H1 (cell line): ENCODE results near the gene NAALADL1. TPM values are rescaled to one million over a fixed set of nuclear protein-coding genes. Genes with fewer than 3 reads are reported as not detected.

ENCODE experiments used
- CTCF ChIA-PET: fragments of 300-600 bp; sonication (Branson Sonifier 250); formaldehyde crosslinking; loops from one replicate; lab custom pipeline; 2021; ENCODE audit not compliant: partially characterized antibody; lab: Charles Lee
- POLR2A ChIA-PET: fragments of 300-600 bp; sonication (Branson Sonifier 250); formaldehyde crosslinking; loops from one replicate; lab custom pipeline; 2021; ENCODE audit warnings: inconsistent platforms; ENCODE audit not compliant: partially characterized antibody; lab: Charles Lee
- DNase-seq, 2 experiments: peaks; one replicate each; pipeline versions ENCODE4 v3.0.0 to v3.0.0-alpha.2; 2010 to 2022; ENCODE audit warnings: low spot score in 2 of 2, low read depth in 1 of 2, mixed read lengths in 1 of 2
- FAIRE-seq: peaks from 2 replicates; lab custom pipeline; 2011; peaks lifted over from hg19 to GRCh38; lab: Jason Lieb, UNC
- H2AFZ ChIP-seq: 2 replicates; pipeline ENCODE4 v1.8.1; 2012; ENCODE audit warnings: low read length, inconsistent platforms
- H2AK5ac ChIP-seq: 2 replicates; pipeline ENCODE4 v1.6.1; 2013; ENCODE audit warnings: low read depth, low read length
- H2BK120ac ChIP-seq: replicated peaks from 2 replicates; pipeline ENCODE3; 2013; ENCODE audit warnings: low read depth, low read length, inconsistent platforms
- H2BK12ac ChIP-seq: 2 replicates; pipeline ENCODE4 v1.6.1; 2013; ENCODE audit warnings: low read depth, low read length
- H2BK15ac ChIP-seq: 2 replicates; pipeline ENCODE4 v1.6.1; 2013; ENCODE audit warnings: low read length
- H2BK20ac ChIP-seq: 2 replicates; pipeline ENCODE4 v1.6.1; 2013; ENCODE audit warnings: low read length
- H2BK5ac ChIP-seq: 2 replicates; pipeline ENCODE4 v1.6.1; 2013; ENCODE audit warnings: low read depth, low read length
- H3K14ac ChIP-seq: 2 replicates; pipeline ENCODE4 v1.6.1; 2013; ENCODE audit warnings: inconsistent platforms; ENCODE audit not compliant: insufficient read length
- H3K18ac ChIP-seq: 2 replicates; pipeline ENCODE4 v1.6.1; 2013; ENCODE audit warnings: low read length; ENCODE audit errors: extremely low read depth
- H3K23ac ChIP-seq: 2 replicates; pipeline ENCODE4 v1.6.1; 2013; ENCODE audit warnings: inconsistent platforms; ENCODE audit not compliant: insufficient read length
- H3K23me2 ChIP-seq: 2 replicates; pipeline ENCODE4 v1.6.1; 2013; ENCODE audit warnings: low read depth, low read length
- H3K27ac ChIP-seq: 2 replicates; pipeline ENCODE4 v1.6.1; 2011; ENCODE audit warnings: low read depth, low read length, inconsistent platforms
- H3K27me3 ChIP-seq, 4 experiments: replicated peaks in 1 of 4; 1 replicate in 1 of 4; 2 replicates in 3 of 4; pipeline versions ENCODE4 v1.6.1 to v1.8.1; 2011 to 2013; ENCODE audit warnings: low read length in 3 of 4, mild to moderate bottlenecking in 3 of 4, inconsistent platforms in 2 of 4, mixed read lengths in 2 of 4, moderate library complexity in 1 of 4; ENCODE audit not compliant: control insufficient read depth in 3 of 4, insufficient read depth in 3 of 4; ENCODE audit errors: extremely low read depth in 1 of 4
- H3K36me3 ChIP-seq, 4 experiments: 2 replicates each; pipeline versions ENCODE4 v1.6.1 to v1.8.1; 2011 to 2013; ENCODE audit warnings: mild to moderate bottlenecking in 4 of 4, low read length in 3 of 4, moderate library complexity in 2 of 4, control low read depth in 1 of 4, inconsistent platforms in 1 of 4; ENCODE audit not compliant: insufficient read depth in 4 of 4, control insufficient read depth in 2 of 4
- H3K4ac ChIP-seq: replicated peaks from 2 replicates; pipeline ENCODE3; 2013; ENCODE audit warnings: low read length, low read depth, mixed read lengths, inconsistent platforms; ENCODE audit not compliant: insufficient read length
- H3K4me1 ChIP-seq, 4 experiments: replicated peaks in 1 of 4; 1 replicate in 1 of 4; 2 replicates in 3 of 4; pipeline versions ENCODE4 v1.6.1 to v1.8.1; 2011 to 2013; ENCODE audit warnings: low read length in 3 of 4, inconsistent platforms in 2 of 4, mixed read lengths in 1 of 4; ENCODE audit not compliant: insufficient read depth in 4 of 4, control insufficient read depth in 3 of 4
- H3K4me2 ChIP-seq, 2 experiments: 2 replicates each; pipeline versions ENCODE4 v1.6.1 to v1.8.1; 2011 to 2013; ENCODE audit warnings: low read depth in 2 of 2, low read length in 2 of 2, control low read depth in 1 of 2, inconsistent platforms in 1 of 2, mild to moderate bottlenecking in 1 of 2; ENCODE audit not compliant: insufficient read depth in 1 of 2
- H3K4me3 ChIP-seq, 4 experiments: fragments of 200-600, 300-600 bp in 1 of 4; sonication (generic), shearing (Covaris generic), sonication (Bioruptor Twin) in 1 of 4; 2 replicates each; pipeline versions ENCODE4 v1.5.1 to v1.8.1; 2011 to 2016; ENCODE audit warnings: low read length in 4 of 4, low read depth in 3 of 4, control low read depth in 2 of 4, inconsistent platforms in 2 of 4, mild to moderate bottlenecking in 2 of 4, mixed read lengths in 1 of 4, moderate library complexity in 1 of 4; ENCODE audit not compliant: insufficient read depth in 2 of 4; ENCODE audit errors: extremely low read depth in 1 of 4
- H3K56ac ChIP-seq: replicated peaks from 2 replicates; pipeline ENCODE3; 2013; ENCODE audit warnings: low read depth, mild to moderate bottlenecking, mixed read lengths, low read length, inconsistent platforms; ENCODE audit not compliant: insufficient read length
- H3K79me1 ChIP-seq: 2 replicates; pipeline ENCODE4 v1.6.1; 2013; ENCODE audit warnings: low read depth, low read length, control low read depth
- H3K79me2 ChIP-seq, 2 experiments: 2 replicates each; pipeline versions ENCODE4 v1.6.1 to v1.8.1; 2012 to 2013; ENCODE audit warnings: low read length in 2 of 2, mild to moderate bottlenecking in 2 of 2, inconsistent platforms in 1 of 2; ENCODE audit not compliant: insufficient read depth in 2 of 2, control insufficient read depth in 1 of 2
- H3K9ac ChIP-seq, 4 experiments: replicated peaks in 1 of 4; 1 replicate in 1 of 4; 2 replicates in 3 of 4; pipeline versions ENCODE4 v1.6.1 to v1.8.1; 2011 to 2013; ENCODE audit warnings: low read depth in 3 of 4, low read length in 3 of 4, control low read depth in 2 of 4, mild to moderate bottlenecking in 2 of 4, moderate library complexity in 2 of 4, inconsistent platforms in 1 of 4; ENCODE audit errors: extremely low read depth in 1 of 4
- H3K9me3 ChIP-seq, 2 experiments: 2 replicates each; pipeline versions ENCODE4 v1.6.1 to v1.8.1; 2012 to 2013; ENCODE audit warnings: mild to moderate bottlenecking in 2 of 2, moderate library complexity in 2 of 2, control low read depth in 1 of 2, inconsistent platforms in 1 of 2, low read depth in 1 of 2, low read length in 1 of 2, mixed read lengths in 1 of 2; ENCODE audit not compliant: insufficient read depth in 2 of 2
- H4K20me1 ChIP-seq, 2 experiments: replicated peaks in 1 of 2; 2 replicates each; pipeline versions ENCODE3 to v1.8.1; 2011 to 2013; ENCODE audit warnings: inconsistent platforms in 2 of 2, low read length in 2 of 2, mild to moderate bottlenecking in 1 of 2; ENCODE audit not compliant: insufficient read depth in 2 of 2, control insufficient read depth in 1 of 2
- H4K5ac ChIP-seq: 2 replicates; pipeline ENCODE4 v1.6.1; 2013; ENCODE audit warnings: low read length, low read depth, mixed read lengths, inconsistent platforms; ENCODE audit not compliant: insufficient read length
- H4K8ac ChIP-seq: 2 replicates; pipeline ENCODE4 v1.8.0; 2013; ENCODE audit warnings: mild to moderate bottlenecking, moderate library complexity, low read length, inconsistent platforms; ENCODE audit not compliant: insufficient read depth; ENCODE audit errors: extremely low read depth
- H4K91ac ChIP-seq: replicated peaks from 2 replicates; pipeline ENCODE3; 2013; ENCODE audit warnings: low read length, mixed read lengths, inconsistent platforms; ENCODE audit not compliant: insufficient read length
- BRCA1 ChIP-seq: IDR thresholded peaks from 2 replicates; pipeline ENCODE4 v1.6.1; 2012; ENCODE audit warnings: low read depth, low read length, improper control_type of control experiment
- CTBP2 ChIP-seq: IDR thresholded peaks from 2 replicates; pipeline ENCODE4 v1.7.0; 2011; ENCODE audit warnings: borderline replicate concordance, mild to moderate bottlenecking, moderate library complexity, mixed read lengths, low read length; ENCODE audit not compliant: insufficient read depth, insufficient read length
- KDM4A ChIP-seq: IDR thresholded peaks from one replicate; pipeline ENCODE4 v1.7.1; 2012; ENCODE audit warnings: low read depth, mild to moderate bottlenecking, moderate library complexity, low read length, inconsistent platforms; ENCODE audit not compliant: severe bottlenecking
- POLR2AphosphoS5 ChIP-seq: IDR thresholded peaks from 2 replicates; pipeline ENCODE4 v1.6.1; 2011; ENCODE audit warnings: low read depth, low read length
- RXRA ChIP-seq: IDR thresholded peaks from 2 replicates; pipeline ENCODE4 v1.6.1; 2011; ENCODE audit warnings: low read depth, mild to moderate bottlenecking, low read length, moderate library complexity; ENCODE audit not compliant: insufficient read depth
- SIX5 ChIP-seq: IDR thresholded peaks from 2 replicates; pipeline ENCODE4 v1.6.1; 2011; ENCODE audit warnings: mild to moderate bottlenecking, low read depth, low read length
- TAF7 ChIP-seq: optimal IDR thresholded peaks from 2 replicates; pipeline ENCODE3; 2011; ENCODE audit warnings: low read depth, mild to moderate bottlenecking, inconsistent platforms, low read length, moderate library complexity, borderline replicate concordance
- TBP ChIP-seq: IDR thresholded peaks from 2 replicates; pipeline ENCODE4 v1.6.1; 2011; ENCODE audit warnings: low read depth, low read length, improper control_type of control experiment
- TEAD4 ChIP-seq: IDR thresholded peaks from 2 replicates; pipeline ENCODE4 v1.6.1; 2012; ENCODE audit warnings: low read depth, low read length, inconsistent platforms, mixed read lengths
- USF2 ChIP-seq: IDR thresholded peaks from 2 replicates; pipeline ENCODE4 v1.6.1; 2011; ENCODE audit warnings: low read length, improper control_type of control experiment
- WGBS, 2 experiments: shearing (Covaris generic) in 1 of 2; methylation state at CpG; one replicate each; pipeline versions ENCODE4 v1.1.6 to v1.1.7; 2013 to 2015; ENCODE audit warnings: low lambda C conversion rate in 2 of 2, mixed read lengths in 2 of 2, inconsistent platforms in 1 of 2, low coverage in 1 of 2, missing lambda C conversion rate in 1 of 2; ENCODE audit not compliant: insufficient replicate concordance in 2 of 2, insufficient coverage in 1 of 2, insufficient read length in 1 of 2; ENCODE audit errors: extremely low coverage in 1 of 2, missing lambda C conversion rate in 1 of 2; 5-methylcytosine and 5-hydroxymethylcytosine counted together
- polyA plus RNA-seq, 7 experiments: library from polyadenylated mRNA; depleted of rRNA in 3 of 7; stranded (reverse) in 5 of 7; unstranded in 2 of 7; fragments of >200 nt in 5 of 7; fragments of 200-250 nt in 2 of 7; gene quantifications; 1 replicate in 5 of 7; 2 replicates in 1 of 7; 4 replicates in 1 of 7; pipeline versions ENCODE4 v1.2.1 to v1.2.3, GENCODE V29; 2011 to 2013; ENCODE audit warnings: missing spikeins in 2 of 7, mixed read lengths in 2 of 7
- total RNA-seq: library from RNA; stranded (reverse); fragmentation: NEBNext Ultra II Directional; extraction: Animal tissue kit (Norgen Biotek cat#: 25700); gene quantifications from 2 replicates; pipeline ENCODE4 v1.2.1, GENCODE V29; 2021

The NAALADL1 gene
- total and polyA plus RNA-seq, 2 of the 8 experiments (the other 6 are each of a cell fraction or from before 2014, with no cell fraction given) = 7.5 to 9.9 TPM

GRCh38 chr11:65102142-65103095 lies 44.1 kb upstream of the NAALADL1 start:
- H2BK12ac ChIP-seq = no peak overlapping the region
- H3K4me3 ChIP-seq = no peak overlapping the region
- H3K56ac ChIP-seq = no peak overlapping the region
- no peak overlapping the region for H3K4me2 ChIP-seq
- H3K4ac ChIP-seq = no peak overlapping the region
- no peak for FAIRE-seq
- H3K23ac ChIP-seq = no peak overlapping the region
- peaks cover 0 to 8% of the 10 kb centered on the region in 2 experiments for H4K20me1 ChIP-seq
- no peak overlapping the region for H2AFZ ChIP-seq
- no peak overlapping the region for H2BK20ac ChIP-seq
- DNase-seq = no peak
- H2AK5ac ChIP-seq = no peak overlapping the region
- no peaks in the 10 kb centered on the region for H3K9me3 ChIP-seq
- WGBS, 2 experiments = 89% methylated on average over 8 of the region's 8 CpGs; no CpG with 5 or more reads in 1 of the 2 experiments
- H2BK15ac ChIP-seq = no peak overlapping the region
- H3K79me2 ChIP-seq = peaks cover 0 to 6% of the 10 kb centered on the region in 2 experiments; a peak in 1 of 4 replicates
- peaks cover 0 to 3% (median under 1%) of the 10 kb centered on the region in 4 experiments; a peak in 2 of 8 replicates for H3K36me3 ChIP-seq
- no peak overlapping the region for H3K14ac ChIP-seq
- no peak overlapping the region for H3K27ac ChIP-seq
- no peak overlapping the region for H3K18ac ChIP-seq
- H3K79me1 ChIP-seq = peaks cover 5% of the 10 kb centered on the region; the same call in 1 of the 2 replicates
- CTCF ChIA-PET = interaction anchor here (1.0 to 1.8 kb wide), 7 partner anchors 8 to 57 kb away, joined by 3 to 11 read pairs (median 3); partner anchors contain the start of genes TM7SF2 and ZNHIT2
- H4K8ac ChIP-seq = no peak overlapping the region
- no peaks in the 10 kb centered on the region for H3K23me2 ChIP-seq
- no peak overlapping the region for H4K91ac ChIP-seq
- no peak overlapping the region for H3K9ac ChIP-seq
- no peaks in the 10 kb centered on the region for H3K4me1 ChIP-seq
- H2BK120ac ChIP-seq = no peak overlapping the region
- H4K5ac ChIP-seq = no peak overlapping the region
- no peak overlapping the region for H2BK5ac ChIP-seq
- POLR2A ChIA-PET = interaction anchor here (1.2 to 3.7 kb wide), 9 partner anchors 10 to 30 kb away, joined by 3 to 31 read pairs (median 5); partner anchors contain the start of genes FAU, MRPL49, TM7SF2 and ZNHIT2
- no peaks in the 10 kb centered on the region for H3K27me3 ChIP-seq
- no peak for TF ChIP-seq KDM4A
- TF ChIP-seq BRCA1 = no peak
- TF ChIP-seq TAF7 = no peak
- TF ChIP-seq TBP = no peak
- TF ChIP-seq CTBP2 = no peak
- no peak for TF ChIP-seq TEAD4
- TF ChIP-seq RXRA = no peak
- TF ChIP-seq SIX5 = no peak
- TF ChIP-seq USF2 = no peak
- TF ChIP-seq POLR2AphosphoS5 = no peak
